ENCODE measurements around the gene DEPDC5.

- TF ChIP-seq CTCF (conservative IDR thresholded peaks at IDR 0.05; ENCODE audit: low read depth, low read length) (no peak), EZH2 (IDR thresholded peaks at IDR 0.05; ENCODE audit: borderline replicate concordance, low read depth, low read length, poor library complexity, severe bottlenecking) (no peak)
Observed at GRCh38 chr22:31707519-31707918, 46.3 kb upstream of the DEPDC5 start.

Measured in A673 (cell line).